C1 segment of cervical spinal cord (tissue), 14 donors: ENCODE results near the gene MALT1.
"Not testable (repeated sequence)": the region's sequence is repeated elsewhere in the genome, so short reads cannot be mapped to it uniquely, and the experiment has no call there.

ENCODE experiments used
- DNase-seq, 14 donors: peaks; one replicate each; lab custom pipeline; 2025; lab: John Stamatoyannopoulos, UW

Gene MALT1

GRCh38 chr18:58732471-58732870 lies 61.2 kb downstream of the MALT1 start:
- DNase-seq, result no peak

- DNase-seq, result no peak
Observed at GRCh38 chr18:58733866-58734265, 62.6 kb downstream of the MALT1 start.

- no peak for DNase-seq
Observed at GRCh38 chr18:58738322-58738721, 67.1 kb downstream of the MALT1 start.

- no peak for DNase-seq
Observed at GRCh38 chr18:58745914-58746313, 74.6 kb downstream of the MALT1 start.

GRCh38 chr18:58748899-58749595 lies 77.8 kb downstream of the MALT1 start:
- DNase-seq, result no peak

- no peak for DNase-seq
Observed at GRCh38 chr18:58753976-58754375, 82.7 kb downstream of the MALT1 start.

GRCh38 chr18:58754544-58755068 lies 83.3 kb downstream of the MALT1 start:
- peak in 9 of 14 donors; percentile 15 to 61 (median 42) for DNase-seq

GRCh38 chr18:58755304-58756010 lies 84.2 kb downstream of the MALT1 start:
- peak in 1 of 14 donors; percentile 9 for DNase-seq

- no peak for DNase-seq
Observed at GRCh38 chr18:58756148-58756547, 84.9 kb downstream of the MALT1 start.

- DNase-seq, result no peak
Observed at GRCh38 chr18:58756596-58757240, 85.5 kb downstream of the MALT1 start.

GRCh38 chr18:58757351-58757750 lies 86.1 kb downstream of the MALT1 start:
- not testable (repeated sequence) for DNase-seq

GRCh38 chr18:58758046-58758445 lies 86.8 kb downstream of the MALT1 start:
- no peak for DNase-seq

- DNase-seq, result no peak
Observed at GRCh38 chr18:58758606-58759005, 87.3 kb downstream of the MALT1 start.

GRCh38 chr18:58761241-58761969 lies 90.1 kb downstream of the MALT1 start:
- no peak for DNase-seq

- no peak for DNase-seq
Observed at GRCh38 chr18:58761970-58762780, 90.9 kb downstream of the MALT1 start.

GRCh38 chr18:58762781-58763171 lies 91.5 kb downstream of the MALT1 start:
- DNase-seq, result no peak

GRCh38 chr18:58766164-58766563 lies 94.9 kb downstream of the MALT1 start:
- DNase-seq, result no peak

GRCh38 chr18:58766946-58767345 lies 95.7 kb downstream of the MALT1 start:
- DNase-seq, result no peak

GRCh38 chr18:58768293-58768974 lies 97.2 kb downstream of the MALT1 start:
- DNase-seq, result peak in 13 of 14 donors; percentile 7 to 85 (median 67)

GRCh38 chr18:58769321-58769720 lies 98.1 kb downstream of the MALT1 start:
- DNase-seq, result no peak
